Putamen (tissue), 1 donor: ENCODE data around the gene NAT16.
"Not testable (repeated sequence)": the region's sequence is repeated elsewhere in the genome, so short reads cannot be mapped to it uniquely, and the experiment has no call there.

Experiments
- DNase-seq: peaks from one replicate; pipeline ENCODE4 v3.0.0-alpha.2; 2016; ENCODE audit warnings: low spot score

The NAT16 gene

DNA sequence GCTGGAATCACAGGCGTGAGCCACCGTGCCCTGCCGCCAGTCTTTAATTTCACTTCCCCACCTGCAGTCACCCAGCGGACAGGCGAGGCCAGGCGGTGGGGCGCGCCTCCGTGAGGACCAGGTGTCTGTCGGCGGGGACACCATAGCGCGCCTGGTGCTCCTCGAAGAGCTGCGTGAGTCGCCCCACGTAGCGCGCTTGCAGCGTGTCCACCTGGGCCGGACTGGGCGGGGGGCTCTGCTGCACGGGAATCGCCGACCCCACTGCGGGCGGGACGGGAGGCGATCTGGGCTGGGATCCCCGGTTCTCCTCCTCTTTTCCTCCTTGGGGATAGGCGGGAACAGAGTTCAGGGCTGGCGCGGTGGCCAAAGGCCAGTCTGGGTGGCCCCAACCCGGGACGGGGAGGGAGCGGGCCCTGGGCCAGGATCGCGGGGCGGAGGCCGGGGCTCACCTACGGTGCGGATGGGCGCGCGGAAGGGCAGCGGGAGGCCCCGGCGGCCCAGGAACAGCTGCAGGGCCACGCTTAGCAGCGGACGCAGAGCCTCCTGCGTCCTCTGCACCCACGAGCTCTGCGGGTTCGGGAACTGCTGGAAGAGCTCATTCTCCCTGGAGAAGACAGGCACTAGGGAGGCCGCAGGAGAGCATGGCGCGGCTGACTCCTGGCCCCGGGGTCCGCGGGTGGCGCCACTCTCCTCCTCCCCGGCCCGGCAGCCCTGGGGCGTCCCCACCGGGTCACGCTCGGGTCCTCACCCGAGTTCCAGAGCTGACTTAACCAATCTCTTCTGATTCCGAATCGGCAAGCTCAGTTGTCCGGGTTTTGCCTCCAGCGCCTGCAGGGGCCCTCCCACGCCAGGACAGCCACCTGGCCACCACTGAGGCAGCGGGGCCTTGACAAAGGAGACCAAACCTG is 21.9 kb upstream of the NAT16 start:
- no peak for DNase-seq

DNA sequence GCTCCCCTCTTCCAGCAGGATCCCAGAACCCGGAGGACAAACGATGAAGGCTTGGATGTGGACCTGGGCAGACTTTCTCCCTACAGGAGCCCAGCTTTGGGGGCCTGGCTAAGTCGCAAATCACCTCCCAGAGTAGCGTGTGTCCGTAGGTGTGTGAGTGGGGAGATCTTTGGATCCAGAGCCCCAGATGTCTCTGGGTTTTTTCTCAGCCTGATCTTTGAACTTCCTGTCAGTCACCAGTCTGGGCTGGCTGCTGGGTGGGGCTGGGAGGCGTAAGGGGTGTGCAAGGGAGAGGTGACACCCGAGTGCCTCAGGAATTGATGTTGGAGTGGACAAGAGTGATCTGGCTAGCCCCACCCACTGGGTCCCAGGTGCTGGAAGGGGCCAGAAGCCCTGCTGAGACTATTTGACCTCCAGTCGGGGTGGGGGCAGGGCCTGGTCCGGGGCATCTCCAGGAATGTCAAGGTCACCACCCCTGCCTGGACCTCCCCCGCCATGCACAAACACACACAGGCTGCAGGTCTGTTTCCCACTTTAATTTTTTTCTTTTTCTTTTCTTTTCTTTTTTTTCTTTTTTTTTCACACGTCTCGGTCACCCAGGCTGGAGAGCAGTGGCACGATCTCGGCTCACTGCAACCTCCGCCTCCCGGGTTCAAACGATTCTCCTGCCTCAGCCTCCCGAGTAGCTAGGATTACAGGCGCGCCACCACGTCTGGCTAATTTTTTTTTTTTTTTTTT is 20.9 kb upstream of the NAT16 start, which contains the start of gene MOGAT3:
Gene MOGAT3 (minus strand): TSS at position 175 of the 738 bp plus-strand sequence. CDS start 182 bp downstream, outside the sequence.
- DNase-seq: no peak

DNA sequence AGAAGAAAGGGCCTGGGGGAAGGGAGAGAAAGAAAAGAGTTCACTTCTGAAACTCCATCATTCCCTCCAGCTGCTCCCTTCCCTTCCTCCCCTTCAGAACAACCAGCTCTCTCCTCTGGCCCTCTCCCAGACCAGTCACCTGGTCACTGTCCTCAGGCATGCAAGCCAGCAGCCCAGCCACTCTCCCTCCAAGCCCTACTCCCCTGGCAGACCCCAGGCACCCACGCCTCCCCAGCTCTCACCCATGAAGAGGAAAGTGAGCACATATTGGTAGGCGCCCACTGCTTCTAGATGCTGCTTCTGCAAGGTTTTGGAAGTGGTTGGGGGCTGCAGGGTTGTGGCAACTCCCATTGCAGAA is 20.4 kb upstream of the NAT16 start:
- no peak for DNase-seq

DNA sequence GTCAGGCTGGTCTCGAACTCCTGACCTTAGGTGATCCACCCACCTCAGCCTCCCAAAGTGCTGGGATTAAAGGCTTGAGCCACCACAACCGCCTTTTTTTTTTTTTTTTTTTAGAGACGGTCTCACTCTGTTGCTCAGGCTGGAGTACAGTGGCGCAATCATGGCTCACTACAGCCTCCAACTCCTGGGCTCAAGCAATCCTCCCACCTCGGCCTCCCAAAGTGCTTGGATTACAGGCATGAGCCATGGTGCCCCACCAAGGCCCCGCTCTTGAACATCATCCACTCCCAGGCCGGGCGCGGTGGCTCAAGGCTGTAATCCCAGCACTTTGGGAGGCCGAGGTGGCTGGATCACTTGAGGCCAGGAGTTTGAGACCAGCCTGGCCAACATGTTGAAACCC is 19.4 kb upstream of the NAT16 start:
- not testable (repeated sequence) for DNase-seq

DNA sequence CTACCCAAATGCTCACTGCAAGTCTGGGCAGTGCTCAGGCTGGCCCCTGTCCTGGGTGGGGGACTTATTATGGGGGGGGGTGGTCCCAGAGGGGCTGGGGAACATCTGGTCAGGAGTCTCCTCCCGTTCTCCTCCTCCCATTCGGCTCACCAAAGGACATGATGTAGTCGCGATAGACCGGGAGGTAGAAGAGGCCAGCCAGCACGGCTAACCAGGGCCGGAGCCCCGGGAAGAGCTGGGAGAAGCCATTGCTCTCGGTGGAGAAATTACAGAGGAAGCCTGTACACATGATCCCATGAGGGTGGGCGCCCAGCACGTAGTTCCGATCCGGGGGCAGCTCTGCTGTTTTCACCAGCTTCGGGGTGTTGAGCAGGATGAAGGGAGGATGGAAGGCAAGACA is 18.4 kb upstream of the NAT16 start:
- no peak for DNase-seq

DNA sequence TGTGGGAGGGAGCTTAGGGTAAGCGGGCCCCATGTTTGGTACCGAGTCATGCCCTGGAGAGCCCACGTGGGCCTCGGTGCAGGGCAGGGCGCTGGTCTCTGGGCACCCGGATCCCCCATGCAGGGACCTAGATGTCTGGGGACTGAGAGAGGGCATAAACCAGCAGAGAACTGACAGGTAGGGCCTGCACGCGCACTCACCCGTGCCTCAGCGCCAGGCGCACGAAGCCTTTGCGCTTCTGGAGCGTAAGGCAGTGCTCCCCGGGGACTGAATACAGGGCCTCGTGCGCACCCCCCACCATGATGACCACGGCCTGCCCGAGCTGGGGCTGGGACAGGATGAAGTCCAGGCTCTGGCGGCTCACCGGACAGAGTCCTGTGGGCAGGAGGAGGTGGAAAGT is 17.9 kb upstream of the NAT16 start:
- DNase-seq: no peak

DNA sequence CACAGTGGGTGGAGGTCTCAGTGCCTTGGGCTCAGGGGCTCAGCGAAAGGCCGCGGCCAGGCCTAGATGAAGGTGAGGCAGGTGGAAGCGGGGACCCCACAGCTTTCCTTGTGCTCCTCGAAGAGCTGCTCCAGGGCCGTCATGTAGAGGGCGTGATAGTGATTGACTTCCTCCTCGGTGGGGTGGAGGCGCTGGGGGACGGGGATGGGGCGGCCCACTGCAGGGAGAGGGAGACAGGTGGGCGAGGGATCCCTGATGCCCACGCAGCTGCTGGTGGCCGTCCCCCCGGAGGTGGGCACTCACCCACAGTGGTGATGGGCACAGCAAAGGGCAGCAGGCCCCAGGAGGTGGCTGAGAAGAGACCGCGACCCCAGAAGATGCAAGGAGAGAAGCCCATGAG is 15.8 kb upstream of the NAT16 start:
- no peak for DNase-seq

DNA sequence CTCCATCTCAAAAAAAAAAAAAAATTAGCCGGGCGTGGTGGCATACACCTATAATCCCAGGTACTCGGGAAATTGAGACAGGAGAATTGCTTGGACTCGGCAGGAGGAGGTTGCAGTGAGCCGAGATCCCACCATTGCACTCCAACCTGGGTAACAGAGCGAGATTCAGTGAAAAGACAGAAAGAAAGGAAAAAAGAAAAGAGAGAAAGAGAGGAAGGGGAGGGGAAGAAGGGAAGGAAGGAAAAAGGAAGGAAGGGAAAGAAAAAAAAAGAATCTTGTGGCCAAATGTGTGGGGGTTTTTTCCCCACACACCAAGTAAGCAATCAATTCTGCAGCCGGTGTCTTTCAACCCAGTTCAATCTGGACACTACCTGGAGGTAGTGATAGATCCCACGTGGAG is 9.0 kb upstream of the NAT16 start:
- no peak for DNase-seq

DNA sequence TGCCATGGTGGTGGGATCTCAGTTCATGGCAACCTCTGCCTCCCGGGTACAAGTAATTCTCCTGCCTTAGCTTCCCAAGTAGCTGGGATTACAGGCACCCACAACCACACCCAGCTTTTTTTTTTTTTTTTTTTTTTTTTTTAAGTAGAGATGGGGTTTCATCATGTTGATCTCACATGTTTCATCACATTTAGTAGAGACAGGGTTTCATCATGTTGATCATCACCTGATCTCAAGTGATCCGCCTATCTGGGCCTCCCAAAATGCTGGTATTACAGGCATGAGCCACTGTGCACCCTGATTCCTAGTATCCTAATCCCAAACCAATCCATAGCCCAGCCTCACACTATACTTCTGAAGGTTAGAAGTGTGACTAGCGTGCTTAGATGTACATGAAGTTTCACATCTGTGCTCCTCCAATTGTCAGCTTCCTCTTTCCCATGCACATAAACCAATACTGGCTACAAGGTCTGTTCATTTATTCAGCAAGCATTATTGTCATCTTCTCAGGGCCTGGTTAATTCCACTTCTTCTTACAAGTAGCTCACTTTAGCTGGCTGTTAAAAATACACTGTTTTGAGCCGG is 6.8 kb upstream of the NAT16 start:
- no peak for DNase-seq

DNA sequence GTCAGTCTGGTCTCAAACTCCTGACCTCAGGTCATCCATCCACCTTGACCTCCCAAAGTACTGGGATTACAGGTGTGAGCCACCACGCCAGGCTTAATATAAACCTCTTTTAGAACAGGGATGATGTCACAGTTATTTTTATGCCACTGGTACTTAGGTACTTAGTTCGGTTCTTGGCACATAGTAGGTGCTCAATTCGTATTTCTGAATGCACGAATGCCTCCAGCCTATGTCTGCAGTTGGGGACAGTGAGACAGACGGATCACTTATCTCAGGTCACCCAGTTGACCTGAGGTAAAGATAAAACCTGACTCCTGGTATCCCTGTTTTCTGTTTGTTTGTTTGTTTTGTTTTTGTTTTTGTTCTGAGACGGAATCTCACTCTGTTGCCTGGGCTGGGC is 6.1 kb upstream of the NAT16 start:
- DNase-seq: no peak

DNA sequence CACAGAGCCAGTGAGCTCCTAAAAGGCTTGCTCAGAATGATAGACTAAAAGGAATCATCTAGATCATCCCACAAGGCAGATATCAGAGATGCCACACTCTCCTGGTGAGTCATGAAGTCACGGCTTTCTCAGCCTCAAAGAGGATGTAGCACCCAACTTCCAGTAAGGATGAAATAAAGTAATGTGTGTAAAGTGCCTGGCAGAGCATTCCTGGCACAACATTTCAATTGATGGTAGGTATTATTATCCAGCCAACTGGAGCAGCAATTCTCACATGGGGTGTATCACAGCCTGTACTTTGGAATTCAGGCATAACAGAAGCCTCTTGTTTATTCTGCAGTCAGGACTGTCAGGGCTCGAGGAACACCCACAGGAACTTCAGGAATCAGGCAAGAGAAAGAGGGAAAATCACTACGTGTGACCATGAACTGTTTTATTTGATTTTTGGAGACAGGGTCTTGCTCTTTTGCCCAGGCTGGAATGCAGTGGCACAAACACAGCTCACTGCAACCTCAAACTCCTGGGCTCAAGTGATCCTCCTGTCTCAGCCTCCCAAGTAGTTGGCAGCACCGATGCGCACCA is 5.3 kb upstream of the NAT16 start:
- DNase-seq: no peak

DNA sequence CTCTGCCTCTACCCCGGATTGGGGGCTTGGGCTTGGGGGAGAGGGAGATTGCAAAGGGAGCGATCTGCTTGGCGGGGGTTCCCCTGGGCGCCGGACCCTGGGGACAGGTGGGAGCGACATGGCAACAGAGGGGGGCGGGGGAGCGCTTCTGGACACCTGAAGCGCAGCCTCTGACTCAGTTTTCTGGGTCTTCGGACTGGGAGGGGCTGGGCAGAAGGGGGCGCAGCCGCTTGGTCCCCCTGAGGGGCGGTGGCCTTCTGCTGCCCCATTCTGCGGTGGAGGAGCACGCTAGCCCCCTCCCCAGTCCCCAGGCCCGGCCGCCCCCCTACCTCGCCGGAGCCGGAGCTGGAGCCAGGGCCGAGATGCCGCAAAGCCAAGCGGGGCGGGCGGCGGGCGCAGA is 380 bp downstream of the NAT16 start:
- no peak for DNase-seq

DNA sequence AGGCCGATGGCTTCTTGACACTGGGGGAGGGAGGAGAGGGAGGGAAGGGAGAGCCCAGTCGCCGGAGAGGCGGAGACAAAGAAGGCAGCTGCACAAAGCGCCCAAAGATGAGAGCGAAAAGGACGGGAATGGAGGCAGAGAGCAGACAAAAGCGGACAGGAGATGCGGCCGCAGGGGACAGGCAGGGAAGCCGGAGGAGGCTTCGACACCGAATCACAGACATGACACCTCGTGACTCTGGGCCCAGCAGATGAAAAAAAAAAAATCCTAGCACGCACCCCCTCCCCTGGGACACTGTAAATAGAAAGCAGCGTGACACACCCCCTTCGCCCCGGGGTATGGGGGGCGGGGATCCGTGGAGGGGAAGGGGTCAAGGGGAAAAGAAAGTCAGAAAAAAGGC is 976 bp downstream of the NAT16 start:
- no peak for DNase-seq

DNA sequence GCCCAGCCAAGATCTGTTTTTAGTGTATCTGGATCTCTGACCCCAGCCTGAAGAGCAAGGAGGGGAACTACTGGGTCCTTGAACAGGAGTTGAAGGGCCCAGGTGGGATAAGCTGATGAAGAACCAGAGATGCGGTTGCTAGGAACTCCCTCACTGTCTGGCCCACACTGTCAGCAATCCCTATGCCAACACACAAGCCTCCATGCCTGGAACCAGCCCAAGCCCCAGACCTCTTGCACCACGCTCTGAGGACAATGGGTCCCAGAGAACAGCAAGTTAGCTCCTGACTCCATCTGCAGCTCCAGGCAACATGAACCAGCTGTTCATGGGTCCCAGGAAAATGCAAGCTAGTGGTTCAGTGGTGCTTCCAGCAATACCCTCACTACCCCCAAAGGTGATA is 2.4 kb downstream of the NAT16 start:
- no peak for DNase-seq

DNA sequence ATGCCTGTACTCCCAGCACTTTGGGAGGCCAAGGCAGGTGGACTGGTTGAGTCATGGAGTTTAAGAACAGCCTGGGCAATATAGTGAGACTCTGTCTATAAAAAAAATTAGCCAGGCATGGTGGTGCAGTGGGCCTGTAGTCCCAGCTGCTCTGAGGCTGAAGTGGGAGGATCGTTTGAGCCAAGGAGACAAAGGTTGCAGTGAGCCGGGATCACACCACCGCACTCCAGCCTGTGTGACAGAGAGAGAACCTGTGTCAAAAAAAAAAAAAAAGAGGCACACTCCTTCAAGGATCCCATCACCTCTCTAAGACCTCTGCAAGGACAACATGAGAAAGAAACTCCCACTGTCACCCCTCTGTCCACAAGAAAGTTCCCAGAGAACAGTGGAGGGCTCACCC is 4.4 kb downstream of the NAT16 start:
- no peak for DNase-seq

DNA sequence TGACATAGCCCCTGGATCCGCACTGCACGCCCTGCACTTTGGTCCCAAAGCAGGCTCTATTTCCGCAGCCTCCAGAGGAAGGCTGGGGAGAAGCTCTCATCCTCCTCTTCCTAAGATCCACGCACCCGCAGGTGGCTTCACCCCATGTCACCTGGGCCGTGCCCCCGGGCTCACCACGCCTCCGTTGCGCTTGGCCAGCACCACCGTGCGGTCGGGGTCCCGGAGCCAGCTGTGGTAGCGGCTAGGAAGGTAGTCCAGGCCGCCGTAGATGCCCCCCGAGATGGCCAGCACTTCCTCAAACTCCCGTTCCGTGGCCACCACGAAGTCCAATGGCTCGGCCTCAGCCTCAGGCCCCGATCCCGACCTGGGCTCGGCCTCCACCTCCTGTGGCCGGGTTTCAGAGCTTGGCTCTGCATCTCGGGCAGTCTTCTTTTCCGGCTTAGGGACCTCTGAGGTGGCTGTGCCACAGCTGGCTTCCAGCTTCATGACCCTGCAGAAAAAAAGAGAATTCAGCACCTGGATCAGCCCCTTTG is 5.7 kb downstream of the NAT16 start:
- no peak for DNase-seq

DNA sequence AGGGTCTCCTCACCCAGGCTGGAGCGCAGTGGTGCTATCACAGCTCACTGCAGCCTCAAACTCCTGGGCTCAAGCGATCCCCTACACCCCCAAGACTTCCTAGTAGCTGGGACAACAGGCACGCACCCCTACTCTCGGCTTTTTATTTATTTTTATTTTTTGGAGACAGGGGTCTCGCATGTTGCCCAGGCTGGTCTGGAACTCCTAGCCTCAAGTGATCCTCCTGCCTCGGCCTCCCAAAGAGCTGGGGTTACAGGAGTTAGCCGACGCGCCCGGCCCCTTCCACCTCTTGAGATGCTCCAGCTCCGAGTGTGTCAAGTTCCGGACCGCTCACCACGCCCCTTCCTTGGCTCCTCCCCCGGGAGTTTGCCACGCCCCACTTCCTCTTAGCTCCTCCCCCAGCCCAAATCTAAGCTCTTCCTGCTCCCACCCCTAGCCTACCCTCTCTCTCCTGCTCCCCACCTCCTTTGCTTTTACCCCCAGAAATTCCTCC is 6.3 kb downstream of the NAT16 start:
- DNase-seq: no peak

DNA sequence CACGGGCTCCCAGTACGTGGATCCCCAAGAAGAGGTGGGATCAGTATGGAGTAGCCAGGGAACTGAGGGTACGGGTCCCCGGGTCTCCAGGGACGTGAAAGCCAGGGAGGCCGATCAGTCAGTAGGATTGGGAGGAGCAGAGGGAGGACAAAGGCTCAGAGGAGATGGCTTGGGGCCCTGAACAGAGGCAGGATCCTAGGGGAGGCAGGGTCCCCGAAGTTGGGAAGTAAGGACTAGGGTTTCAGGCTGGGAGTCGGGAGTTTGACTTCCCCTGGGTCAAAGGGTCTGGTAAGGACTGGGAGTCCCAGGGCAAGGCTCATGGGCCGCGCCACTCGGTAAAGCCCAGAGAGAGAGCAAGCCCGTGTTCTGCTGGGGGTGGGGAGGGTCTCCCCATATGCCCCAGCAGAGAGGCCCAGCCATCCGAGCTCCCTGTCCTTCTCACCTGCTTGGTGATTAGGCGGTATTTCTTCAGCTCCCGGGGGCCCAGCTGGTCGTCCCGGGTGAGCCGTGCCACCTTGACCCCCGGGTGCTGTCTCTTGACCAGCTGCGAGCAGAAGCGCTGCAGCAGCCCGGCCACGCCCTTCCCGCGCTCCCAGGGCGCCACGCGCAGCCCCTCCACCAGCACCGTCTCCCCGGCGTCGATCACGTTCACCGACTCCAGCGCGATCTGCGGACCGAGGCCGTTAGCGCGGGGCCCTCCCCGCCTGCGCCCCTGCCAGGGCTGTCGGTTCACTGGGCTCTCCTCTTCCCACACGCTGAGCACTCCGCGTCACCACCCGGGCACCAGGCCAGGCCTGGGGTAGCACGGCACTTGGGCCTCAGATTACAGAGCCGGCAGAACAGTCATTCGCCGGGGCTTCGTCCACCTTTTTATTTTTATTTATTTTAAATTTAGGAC is 7.0 kb downstream of the NAT16 start:
- DNase-seq: no peak

DNA sequence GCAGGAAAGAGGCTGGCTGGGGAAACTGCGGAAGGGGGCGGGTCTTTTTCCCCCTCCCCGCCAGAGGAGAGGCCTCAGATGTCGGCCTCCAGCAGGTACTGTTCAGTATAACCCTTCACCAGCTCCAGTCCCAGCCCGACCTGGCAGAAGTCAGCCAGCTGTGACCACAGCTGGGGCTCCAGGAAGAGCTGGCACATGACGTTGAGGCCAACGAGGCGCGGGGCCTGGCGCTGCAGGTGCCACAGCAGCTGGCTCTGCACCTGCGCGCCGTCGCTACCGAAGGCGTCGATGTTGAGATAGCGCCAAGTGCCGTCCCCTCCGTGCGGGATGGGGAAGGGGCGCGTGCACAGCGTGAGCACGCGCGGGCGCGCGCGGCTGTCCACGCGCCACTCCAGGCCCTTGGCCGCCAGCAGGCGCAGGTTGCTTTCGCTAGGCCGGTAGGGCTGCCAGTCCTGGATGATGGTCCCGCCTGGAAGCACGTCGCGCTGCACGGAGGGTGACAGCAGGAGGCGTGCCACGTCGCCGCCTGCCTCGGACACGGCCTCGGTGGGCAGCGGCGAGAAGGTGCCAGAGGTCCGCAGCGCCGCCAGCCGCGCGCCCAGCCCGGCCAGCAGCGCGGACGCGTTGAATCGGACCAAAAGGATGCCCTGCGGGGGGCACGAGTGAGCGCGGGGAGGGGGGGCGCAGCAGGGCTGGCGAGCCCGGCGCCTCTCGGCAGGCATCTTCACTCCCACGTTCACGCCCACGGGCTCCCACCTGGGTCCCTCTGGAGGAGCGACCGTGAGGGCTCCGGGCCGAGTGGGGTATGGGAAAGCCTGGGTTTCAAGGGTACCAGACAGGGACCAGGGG is 7.9 kb downstream of the NAT16 start:
- DNase-seq: no peak

DNA sequence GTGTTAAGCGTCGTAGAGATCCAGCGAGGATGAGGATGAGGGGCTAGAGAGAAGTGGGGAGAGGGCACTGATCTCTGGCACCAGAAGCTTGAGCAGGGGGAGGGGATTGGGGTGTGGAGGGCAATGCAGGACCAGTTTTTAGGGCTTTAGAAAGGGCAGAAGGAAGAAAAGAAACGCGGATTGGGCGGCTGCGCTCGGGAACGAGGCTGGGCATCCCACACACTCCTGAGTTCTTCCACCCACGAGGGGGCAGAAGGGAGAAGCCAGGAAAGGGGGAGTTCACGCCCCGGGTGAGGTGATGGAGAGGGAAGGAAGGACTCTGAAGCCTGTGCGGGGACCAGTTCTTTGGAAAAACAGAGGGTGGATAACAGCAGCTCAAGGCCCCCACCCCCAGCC is 8.7 kb downstream of the NAT16 start:
- no peak for DNase-seq
